Fibroblast of skin of left biceps (primary cell): ENCODE results near the gene FERMT3.
"Not testable (repeated sequence)": the region's sequence is repeated elsewhere in the genome, so short reads cannot be mapped to it uniquely, and the experiment has no call there.

Experiments used
- DNase-seq, 2 experiments: peaks; one replicate each; pipeline ENCODE4 v3.0.0-alpha.2; 2013; ENCODE audit warnings: low read depth in 2 of 2

Gene FERMT3

GRCh38 chr11:64235437-64236161 lies 29.1 kb downstream of the FERMT3 start:
- no peak for DNase-seq

- no peak for DNase-seq
These were observed 31.0 kb downstream of the FERMT3 start for GRCh38 chr11:64237484-64237951.

- DNase-seq, result no peak
These were observed 31.6 kb downstream of the FERMT3 start for GRCh38 chr11:64238076-64238475.

GRCh38 chr11:64238999-64239398 lies 32.5 kb downstream of the FERMT3 start:
- no peak for DNase-seq

- DNase-seq, result no peak
These were observed 33.3 kb downstream of the FERMT3 start for GRCh38 chr11:64239662-64240434.

- DNase-seq, result peak; percentile 91 to 93
These were observed 34.1 kb downstream of the FERMT3 start, which contains the start of gene FKBP2 for GRCh38 chr11:64240435-64241240. Gene FKBP2, plus strand, starts transcription at chr11:64241095. Its CDS starts 1,293 bp downstream, at chr11:64242388.

- peak; percentile 98 to 99 for DNase-seq
These were observed 34.6 kb downstream of the FERMT3 start for GRCh38 chr11:64241241-64241490.

GRCh38 chr11:64241491-64242374 lies 35.2 kb downstream of the FERMT3 start:
- DNase-seq, result no peak

- DNase-seq, result no peak
These were observed 36.8 kb downstream of the FERMT3 start for GRCh38 chr11:64243236-64243854.

- no peak for DNase-seq
These were observed 37.6 kb downstream of the FERMT3 start for GRCh38 chr11:64244107-64244506.

GRCh38 chr11:64244966-64245365 lies 38.4 kb downstream of the FERMT3 start:
- no peak for DNase-seq

- no peak for DNase-seq
These were observed 38.9 kb downstream of the FERMT3 start for GRCh38 chr11:64245401-64245796.

GRCh38 chr11:64245797-64246620 lies 39.5 kb downstream of the FERMT3 start:
- DNase-seq, result peak; percentile 65 to 67

GRCh38 chr11:64246621-64246870 lies 40.0 kb downstream of the FERMT3 start:
- DNase-seq, result not testable (repeated sequence)

GRCh38 chr11:64246871-64247728 lies 40.6 kb downstream of the FERMT3 start, which contains the start of gene PPP1R14B:
Gene PPP1R14B, minus strand, starts transcription at chr11:64246943. Its CDS starts 270 bp downstream, at chr11:64246673.
- peak in 1 of 2 experiments; percentile 47 for DNase-seq

GRCh38 chr11:64247729-64248531 lies 41.4 kb downstream of the FERMT3 start:
- no peak for DNase-seq

GRCh38 chr11:64248578-64248977 lies 42.1 kb downstream of the FERMT3 start:
- DNase-seq, result no peak

GRCh38 chr11:64249038-64249437 lies 42.5 kb downstream of the FERMT3 start:
- DNase-seq, result no peak
